GM19438 (cell line): ENCODE results near the gene CAV1.
"Not testable (repeated sequence)": the region's sequence is repeated elsewhere in the genome, so short reads cannot be mapped to it uniquely, and the experiment has no call there.

Experiments used
- ATAC-seq: cut with Tn5 transposase; IDR thresholded peaks from one replicate; pipeline ENCODE4 v1.9.1; 2021; ENCODE audit warnings: low read depth; ENCODE audit not compliant: unreplicated experiment

Gene CAV1

GRCh38 chr7:116524609-116525297, at the start of gene CAV1:
TSS of gene CAV1 (plus strand) at chr7:116525036. CDS start at chr7:116525063, 27 bp downstream.
- no peak for ATAC-seq

- ATAC-seq, result no peak
Measured at GRCh38 chr7:116477625-116478024, 47.2 kb upstream of the CAV1 start.

GRCh38 chr7:116478834-116479233, 46.0 kb upstream of the CAV1 start:
- no peak for ATAC-seq

- no peak for ATAC-seq
Measured at GRCh38 chr7:116483271-116483942, 41.4 kb upstream of the CAV1 start.

DNA sequence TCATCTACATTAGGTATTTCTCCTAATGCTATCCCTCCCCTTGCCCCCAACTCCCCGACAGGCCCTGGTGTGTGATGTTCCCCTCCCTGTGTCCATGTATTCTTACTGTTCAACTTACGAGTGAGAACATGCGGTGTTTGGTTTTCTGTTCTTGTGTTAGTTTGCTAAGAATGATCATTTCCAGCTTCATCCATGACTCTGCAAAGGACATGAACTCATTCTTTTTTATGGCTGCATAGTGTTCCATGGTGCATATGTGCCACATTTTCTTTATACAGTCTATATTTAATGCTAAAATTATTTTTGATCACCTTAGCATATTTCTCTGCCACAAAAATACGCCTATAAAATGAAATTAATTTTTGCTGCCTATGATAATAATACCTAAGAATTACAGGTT, 40.4 kb upstream of the CAV1 start:
- ATAC-seq, result not testable (repeated sequence)

- no peak for ATAC-seq
Measured at GRCh38 chr7:116487907-116488521, 36.8 kb upstream of the CAV1 start.

DNA sequence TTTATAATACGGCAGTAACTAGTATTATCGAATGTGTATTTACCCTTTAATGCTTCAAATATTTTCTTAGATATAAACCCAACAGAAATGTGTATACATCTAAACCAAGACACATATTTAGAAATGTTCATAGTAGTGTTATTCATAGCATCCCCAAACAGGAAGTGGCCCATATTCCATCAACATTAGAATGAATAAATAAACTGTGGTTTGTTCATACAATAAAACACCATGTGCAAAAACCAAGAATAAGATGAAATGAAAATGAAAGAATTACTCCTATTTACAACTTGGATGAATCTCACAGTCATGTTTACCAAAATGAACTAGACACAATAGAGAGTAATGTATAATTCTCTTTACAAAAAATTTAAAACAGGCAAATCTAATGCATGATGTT, 34.5 kb upstream of the CAV1 start:
- ATAC-seq, result no peak

GRCh38 chr7:116491887-116492653, 32.8 kb upstream of the CAV1 start:
- ATAC-seq, result no peak

- no peak for ATAC-seq
Measured at GRCh38 chr7:116492654-116493109, 32.2 kb upstream of the CAV1 start.

DNA sequence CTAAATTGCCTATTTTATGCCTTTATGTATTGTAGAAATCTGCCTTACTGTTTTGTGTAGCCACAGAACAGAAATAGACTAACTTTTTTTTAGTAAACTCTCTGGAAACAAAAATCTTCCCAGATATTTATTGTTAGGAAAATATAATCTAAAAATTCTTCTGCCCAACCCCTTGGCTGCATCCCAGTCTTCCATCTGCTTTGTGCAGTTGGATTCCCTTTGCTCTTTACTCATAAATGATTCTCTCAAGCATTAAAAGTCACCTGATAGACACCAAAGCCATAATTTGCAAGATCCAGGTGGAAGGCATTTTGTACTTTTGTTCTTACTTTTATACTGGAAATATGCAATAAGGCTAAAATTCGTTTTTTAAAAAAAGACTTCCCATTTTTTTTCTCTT, 31.4 kb upstream of the CAV1 start:
- no peak for ATAC-seq

DNA sequence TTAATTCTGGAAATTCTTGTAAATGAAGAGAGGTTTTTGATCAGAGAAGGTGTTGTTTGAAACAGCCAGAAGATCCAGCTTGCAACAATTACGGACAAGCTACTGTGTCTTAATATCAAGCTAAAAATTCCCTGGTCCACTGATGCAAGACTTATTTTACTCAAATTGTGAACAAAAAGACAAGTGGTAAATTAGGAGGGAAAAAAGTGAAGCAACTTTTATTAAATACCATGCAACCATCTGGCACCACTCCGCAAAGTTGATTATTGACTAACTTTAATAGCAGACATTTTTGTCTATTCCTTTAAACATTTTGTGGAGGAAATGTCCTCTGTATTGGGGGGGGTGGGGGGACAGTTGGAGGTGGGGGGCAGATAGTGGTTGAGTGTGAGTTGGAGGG, 30.4 kb upstream of the CAV1 start:
- ATAC-seq, result no peak

GRCh38 chr7:116495736-116496135, 29.1 kb upstream of the CAV1 start:
- no peak for ATAC-seq

- no peak for ATAC-seq
Measured at GRCh38 chr7:116496653-116497052, 28.2 kb upstream of the CAV1 start.

DNA sequence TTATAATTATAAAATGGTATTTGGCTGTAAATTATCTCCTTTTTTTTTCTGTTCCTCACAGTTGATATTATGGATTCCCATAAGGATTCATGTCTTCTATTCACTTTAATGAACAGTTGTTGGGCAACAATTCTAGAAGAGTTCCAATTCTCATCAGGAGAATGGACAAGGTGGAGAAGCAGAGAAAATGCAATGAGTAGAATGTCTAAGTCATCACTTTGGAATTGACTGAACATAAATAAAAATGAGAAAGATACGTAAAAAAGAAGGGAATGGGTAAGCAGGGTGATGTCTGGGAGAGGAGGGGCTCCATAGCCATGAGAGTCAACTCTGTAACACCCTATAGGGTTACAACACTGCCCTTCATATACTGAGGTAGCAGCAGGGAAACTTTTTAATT, 27.1 kb upstream of the CAV1 start:
- ATAC-seq, result no peak

GRCh38 chr7:116499168-116500077, 25.4 kb upstream of the CAV1 start, which contains the start of gene CAV2:
TSS of gene CAV2 (plus strand) at chr7:116499738. CDS start at chr7:116499782, 44 bp downstream.
- peak; percentile 54 for ATAC-seq

DNA sequence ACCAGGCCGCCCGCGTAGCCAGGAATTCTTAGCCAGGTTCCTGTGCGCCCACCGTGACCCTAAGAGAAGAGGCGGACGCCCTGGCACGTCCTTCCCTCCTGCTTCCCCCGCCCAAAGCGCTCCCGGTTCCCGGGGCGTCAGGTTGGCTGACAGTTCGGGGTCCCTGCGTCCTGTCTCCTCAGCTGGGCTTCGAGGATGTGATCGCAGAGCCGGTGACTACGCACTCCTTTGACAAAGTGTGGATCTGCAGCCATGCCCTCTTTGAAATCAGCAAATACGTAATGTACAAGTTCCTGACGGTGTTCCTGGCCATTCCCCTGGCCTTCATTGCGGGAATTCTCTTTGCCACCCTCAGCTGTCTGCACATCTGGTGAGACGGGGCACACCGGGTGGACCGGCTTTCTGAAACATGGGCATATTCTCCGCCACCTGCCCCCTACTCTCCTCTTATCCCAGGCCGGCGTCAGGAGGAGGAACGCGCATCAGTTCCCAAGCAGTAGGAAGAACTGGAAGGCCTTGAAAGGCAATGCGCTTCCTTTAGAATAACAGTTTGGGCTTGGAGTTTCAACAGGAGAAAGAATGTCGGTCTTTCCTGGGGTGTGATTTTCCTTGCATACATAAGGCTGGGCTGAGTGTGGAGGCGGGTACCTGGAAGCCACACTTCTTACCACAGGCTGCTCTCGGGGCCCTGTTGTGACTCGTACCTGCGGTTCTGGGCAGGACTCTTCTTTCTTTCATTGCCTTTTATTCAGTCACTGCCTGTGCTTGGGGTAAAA, 24.6 kb upstream of the CAV1 start:
- peak; percentile 48 for ATAC-seq

GRCh38 chr7:116501425-116502167, 23.2 kb upstream of the CAV1 start:
- no peak for ATAC-seq
